K562 (cell line): ENCODE measurements around the gene ERCC1. TPM values are rescaled to one million over a fixed set of nuclear protein-coding genes. Genes with fewer than 3 reads are reported as not detected.

Source experiments
- FOXA3 ChIP-seq, 2 experiments: fragments of 450-650 bp in 1 of 2; sonication (generic) in 1 of 2; formaldehyde crosslinking; IDR thresholded peaks in 1 of 2; conservative IDR thresholded peaks in 1 of 2; 2 replicates each; pipeline versions ENCODE4 v1.4.0 to v1.8.0; 2020 to 2022; ENCODE audit warnings: mild to moderate bottlenecking in 2 of 2, missing genetic modification reagents in 1 of 2
- HDAC1 ChIP-seq, 2 experiments: fragments of 450-650 bp; IDR thresholded peaks; 2 replicates each; pipeline ENCODE4 v1.6.1; 2016 to 2017; ENCODE audit warnings: inconsistent platforms in 1 of 2, mild to moderate bottlenecking in 1 of 2, moderate library complexity in 1 of 2
- MCM5 ChIP-seq: fragments of 450-650 bp; IDR thresholded peaks from 2 replicates; pipeline ENCODE4 v1.6.1; 2016; ENCODE audit warnings: low read depth
- NCOA1 ChIP-seq: fragments of 450-650 bp; IDR thresholded peaks from 2 replicates; pipeline ENCODE4 v1.6.1; 2016; ENCODE audit warnings: low read depth
- NFE2 ChIP-seq: IDR thresholded peaks from 2 replicates; pipeline ENCODE4 v1.6.1; 2014; ENCODE audit warnings: antibody characterized with exemption, low read depth
- NFIC ChIP-seq: fragments of 450-650 bp; IDR thresholded peaks from 2 replicates; pipeline ENCODE4 v1.6.1; 2017; ENCODE audit warnings: mild to moderate bottlenecking, inconsistent platforms
- OTX1 ChIP-seq: fragments of 450-650 bp; formaldehyde crosslinking; IDR thresholded peaks from 2 replicates; pipeline ENCODE4 v1.4.0; 2022; ENCODE audit warnings: mild to moderate bottlenecking
- POLR2G ChIP-seq: fragments of 200-400 bp; formaldehyde crosslinking; IDR thresholded peaks from 2 replicates; pipeline ENCODE4 v1.6.1; 2017; ENCODE audit warnings: low read depth, mild to moderate bottlenecking, antibody characterized with exemption, low read length, moderate library complexity
- RAD51 ChIP-seq: fragments of 450-650 bp; IDR thresholded peaks from 2 replicates; pipeline ENCODE4 v1.7.1; 2016; ENCODE audit warnings: low read depth, mild to moderate bottlenecking, borderline replicate concordance
- RBBP5 ChIP-seq: fragments of 200-600 bp; sonication (generic); IDR thresholded peaks from 2 replicates; pipeline ENCODE4 v1.6.1; 2012; ENCODE audit warnings: borderline replicate concordance, mild to moderate bottlenecking, low read length, control low read depth, inconsistent platforms; ENCODE audit not compliant: insufficient read depth, poor library complexity, severe bottlenecking
- SAP30 ChIP-seq: fragments of 200-600 bp; sonication (generic); IDR thresholded peaks from 2 replicates; pipeline ENCODE4 v1.6.1; 2012; ENCODE audit warnings: borderline replicate concordance, low read depth, mild to moderate bottlenecking, moderate library complexity, low read length, control low read depth, inconsistent platforms; ENCODE audit not compliant: insufficient read depth, poor library complexity, severe bottlenecking
- YY1 ChIP-seq, 3 experiments: IDR thresholded peaks; 2 replicates each; pipeline ENCODE4 v1.6.1; 2011; ENCODE audit warnings: low read length in 2 of 3, mild to moderate bottlenecking in 2 of 3, moderate library complexity in 2 of 3, borderline replicate concordance in 1 of 3, control low read depth in 1 of 3, low read depth in 1 of 3; ENCODE audit not compliant: insufficient read depth in 3 of 3, insufficient replicate concordance in 2 of 3, control insufficient read depth in 1 of 3, insufficient read length in 1 of 3; ENCODE audit errors: extremely low read depth in 1 of 3
- ZBTB7A ChIP-seq: IDR thresholded peaks from 2 replicates; pipeline ENCODE4 v1.6.1; 2011; ENCODE audit warnings: low read depth, mild to moderate bottlenecking, low read length, moderate library complexity, borderline replicate concordance; ENCODE audit not compliant: control insufficient read depth
- ZNF134 ChIP-seq: fragments of 250-450 bp; sonication (Bioruptor Pico); conservative IDR thresholded peaks from 2 replicates; pipeline ENCODE4 v1.4.0; 2020
- ZNF644 ChIP-seq: fragments of 200-800 bp; sonication (Bioruptor generic); IDR thresholded peaks from 2 replicates; pipeline ENCODE4 v1.6.1; 2016; ENCODE audit warnings: low read depth, missing genetic modification characterization, missing compliant biosample characterization
- polyA plus RNA-seq, 8 experiments: library from polyadenylated mRNA; depleted of rRNA in 4 of 8; stranded (reverse) in 5 of 8; unstranded in 3 of 8; fragments of >200 nt; fragmentation: Nextera tagmentation in 2 of 8; fragmentation: Illumina TruSeq in 1 of 8; extraction: Ambion mirVana in 2 of 8; extraction: Trizol in 1 of 8; gene quantifications; 2 replicates each; pipeline versions ENCODE4 v1.2.1 to v1.2.3, GENCODE V29; 2011 to 2014; ENCODE audit warnings: inconsistent platforms in 1 of 8, missing spikeins in 1 of 8
- total RNA-seq, 7 experiments: library from RNA; depleted of rRNA in 6 of 7; stranded (reverse); fragments of >200 nt in 6 of 7; fragmentation: Illumina TruSeq in 2 of 7; extraction: Trizol in 2 of 7; gene quantifications; 2 replicates each; pipeline versions ENCODE4 v1.2.1 to v1.2.3, GENCODE V29; 2011 to 2021; ENCODE audit warnings: low replicate concordance in 1 of 7
- TF ChIP-seq, protein P1 (sequence below): fragments of 250-450 bp; sonication (Bioruptor Pico); IDR thresholded peaks from 2 replicates; pipeline ENCODE4 v1.8.0; 2022; ENCODE audit warnings: moderate library complexity, mild to moderate bottlenecking, inconsistent platforms
- TF ChIP-seq, protein P2 (sequence below), 2 experiments: fragments of 450-650 bp in 1 of 2; IDR thresholded peaks; 2 replicates each; pipeline ENCODE4 v1.6.1; 2011 to 2017; ENCODE audit warnings: low read depth in 2 of 2, antibody characterized with exemption in 1 of 2, borderline replicate concordance in 1 of 2, low read length in 1 of 2, mild to moderate bottlenecking in 1 of 2, mixed read lengths in 1 of 2; ENCODE audit not compliant: control insufficient read depth in 1 of 2

The ERCC1 gene
- total and polyA plus RNA-seq, 9 of the 15 experiments (the other 6 are each of a cell fraction or from before 2014, with no cell fraction given) = 9.3 to 92.6 (median 60.0) TPM

DNA sequence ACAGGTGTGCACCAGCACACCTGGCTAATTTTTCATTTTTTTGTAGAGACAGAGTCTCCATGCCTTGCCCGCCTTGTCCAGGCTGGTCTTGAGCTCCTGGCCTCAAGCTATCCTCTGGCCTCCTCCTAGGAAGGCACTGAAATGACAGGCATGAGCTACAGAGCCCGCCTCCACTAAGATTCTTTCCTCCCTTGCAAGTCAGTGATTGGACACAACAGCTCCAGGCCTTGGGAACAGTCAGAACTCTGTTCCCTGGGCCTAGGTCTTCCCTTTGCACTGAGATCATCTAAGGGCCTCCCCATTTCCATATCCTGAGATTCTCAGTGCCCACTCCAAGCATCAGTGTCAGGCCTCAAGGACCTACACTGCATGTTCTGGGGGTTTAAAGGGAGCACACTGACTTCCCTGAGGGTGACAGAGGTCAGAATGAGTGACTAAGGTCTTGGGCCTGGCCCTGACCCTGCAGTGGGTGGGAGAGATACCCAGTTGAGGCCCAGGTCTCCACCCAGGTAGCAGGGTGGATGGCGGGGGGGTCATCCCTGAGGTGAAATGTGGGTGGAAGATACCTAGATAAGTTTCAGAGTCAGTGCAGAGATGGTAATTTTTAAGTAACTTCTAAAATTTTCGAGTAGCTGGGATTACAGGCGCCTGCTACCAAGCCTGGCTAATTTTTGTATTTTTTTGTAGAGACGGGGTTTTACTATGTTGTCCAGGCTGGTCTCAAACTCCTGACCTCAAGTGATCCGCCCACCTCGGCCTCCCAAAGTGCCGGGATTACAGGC, 17.3 kb upstream of the ERCC1 start (continued):
- TF ChIP-seq, protein P1, sequence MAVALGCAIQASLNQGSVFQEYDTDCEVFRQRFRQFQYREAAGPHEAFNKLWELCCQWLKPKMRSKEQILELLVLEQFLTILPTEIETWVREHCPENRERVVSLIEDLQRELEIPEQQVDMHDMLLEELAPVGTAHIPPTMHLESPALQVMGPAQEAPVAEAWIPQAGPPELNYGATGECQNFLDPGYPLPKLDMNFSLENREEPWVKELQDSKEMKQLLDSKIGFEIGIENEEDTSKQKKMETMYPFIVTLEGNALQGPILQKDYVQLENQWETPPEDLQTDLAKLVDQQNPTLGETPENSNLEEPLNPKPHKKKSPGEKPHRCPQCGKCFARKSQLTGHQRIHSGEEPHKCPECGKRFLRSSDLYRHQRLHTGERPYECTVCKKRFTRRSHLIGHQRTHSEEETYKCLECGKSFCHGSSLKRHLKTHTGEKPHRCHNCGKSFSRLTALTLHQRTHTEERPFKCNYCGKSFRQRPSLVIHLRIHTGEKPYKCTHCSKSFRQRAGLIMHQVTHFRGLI (CRISPR knock-in tag) = no peak
- TF ChIP-seq SAP30 (no peak), RBBP5 (no peak), FOXA3 (CRISPR knock-in tag; conservative IDR thresholded peaks at IDR 0.05 in 1 of 2, IDR thresholded peaks at IDR 0.05 in 1 of 2) (no peak), NFIC (no peak; the same call in 1 of the 2 replicates), NCOA1 (no peak), ZBTB7A (peak; percentile 82), ZNF644 (tag) (no peak), YY1 (IDR thresholded peaks at IDR 0.05; ENCODE audit: borderline replicate concordance in 1 of 3, control insufficient read depth in 1 of 3, extremely low read depth in 1 of 3, insufficient read depth in 3 of 3, insufficient read length in 1 of 3, insufficient replicate concordance in 2 of 3, low read depth in 1 of 3, low read length in 2 of 3) (peak in 1 of 3 experiments; percentile 16), OTX1 (no peak), MCM5 (no peak), HDAC1 (IDR thresholded peaks at IDR 0.05) (0 out of 4 replicates have a peak, but pooled peaks of 1 of the 2 experiments have one; percentile 29), RAD51 (no peak), NFE2 (peak; percentile 3; the same call in 1 of the 2 replicates), ZNF134 (CRISPR knock-in tag) (no peak), POLR2G (no peak)
- TF ChIP-seq, protein P2, sequence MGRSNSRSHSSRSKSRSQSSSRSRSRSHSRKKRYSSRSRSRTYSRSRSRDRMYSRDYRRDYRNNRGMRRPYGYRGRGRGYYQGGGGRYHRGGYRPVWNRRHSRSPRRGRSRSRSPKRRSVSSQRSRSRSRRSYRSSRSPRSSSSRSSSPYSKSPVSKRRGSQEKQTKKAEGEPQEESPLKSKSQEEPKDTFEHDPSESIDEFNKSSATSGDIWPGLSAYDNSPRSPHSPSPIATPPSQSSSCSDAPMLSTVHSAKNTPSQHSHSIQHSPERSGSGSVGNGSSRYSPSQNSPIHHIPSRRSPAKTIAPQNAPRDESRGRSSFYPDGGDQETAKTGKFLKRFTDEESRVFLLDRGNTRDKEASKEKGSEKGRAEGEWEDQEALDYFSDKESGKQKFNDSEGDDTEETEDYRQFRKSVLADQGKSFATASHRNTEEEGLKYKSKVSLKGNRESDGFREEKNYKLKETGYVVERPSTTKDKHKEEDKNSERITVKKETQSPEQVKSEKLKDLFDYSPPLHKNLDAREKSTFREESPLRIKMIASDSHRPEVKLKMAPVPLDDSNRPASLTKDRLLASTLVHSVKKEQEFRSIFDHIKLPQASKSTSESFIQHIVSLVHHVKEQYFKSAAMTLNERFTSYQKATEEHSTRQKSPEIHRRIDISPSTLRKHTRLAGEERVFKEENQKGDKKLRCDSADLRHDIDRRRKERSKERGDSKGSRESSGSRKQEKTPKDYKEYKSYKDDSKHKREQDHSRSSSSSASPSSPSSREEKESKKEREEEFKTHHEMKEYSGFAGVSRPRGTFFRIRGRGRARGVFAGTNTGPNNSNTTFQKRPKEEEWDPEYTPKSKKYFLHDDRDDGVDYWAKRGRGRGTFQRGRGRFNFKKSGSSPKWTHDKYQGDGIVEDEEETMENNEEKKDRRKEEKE (IDR thresholded peaks at IDR 0.05; ENCODE audit: borderline replicate concordance in 1 of 2, control insufficient read depth in 1 of 2, low read depth in 2 of 2, low read length in 1 of 2) = no peak
